ES-I3 (cell line): Measurements from ENCODE around the gene STIM1.
"Not testable (repeated sequence)": the region's sequence is repeated elsewhere in the genome, so short reads cannot be mapped to it uniquely, and the experiment has no call there.

Source experiments
- H3K36me3 ChIP-seq: 2 replicates; pipeline ENCODE4 v1.6.1; 2013; ENCODE audit warnings: mild to moderate bottlenecking, low read length, control low read depth, moderate library complexity; ENCODE audit not compliant: insufficient read depth
- H3K4me1 ChIP-seq: 2 replicates; pipeline ENCODE4 v1.6.1; 2013; ENCODE audit warnings: mild to moderate bottlenecking, control low read depth, low read length; ENCODE audit not compliant: insufficient read depth
- H3K9ac ChIP-seq: 2 replicates; pipeline ENCODE4 v1.6.1; 2013; ENCODE audit warnings: low read depth, mild to moderate bottlenecking, low read length, moderate library complexity
- H3K9me3 ChIP-seq: 2 replicates; pipeline ENCODE4 v1.6.1; 2013; ENCODE audit warnings: mild to moderate bottlenecking, low read length, moderate library complexity; ENCODE audit not compliant: control insufficient read depth, insufficient read depth

The STIM1 gene

GRCh38 chr11:4040461-4040860, 185.0 kb downstream of the STIM1 start:
- H3K9ac ChIP-seq = no peak overlapping the region

GRCh38 chr11:4041731-4042391, 186.4 kb downstream of the STIM1 start:
- H3K9me3 ChIP-seq = no peaks in the 10 kb centered on the region
- H3K36me3 ChIP-seq = no peaks in the 10 kb centered on the region
- no peak overlapping the region for H3K9ac ChIP-seq
- H3K4me1 ChIP-seq = no peaks in the 10 kb centered on the region

More at GRCh38 chr11:4040461-4040860, 185.0 kb downstream of the STIM1 start:
- no peaks in the 10 kb centered on the region for H3K36me3 ChIP-seq
- H3K9me3 ChIP-seq = no peaks in the 10 kb centered on the region
- H3K4me1 ChIP-seq = no peaks in the 10 kb centered on the region

GRCh38 chr11:4044976-4045646, 189.6 kb downstream of the STIM1 start:
- H3K36me3 ChIP-seq = no peaks in the 10 kb centered on the region
- H3K4me1 ChIP-seq = no peaks in the 10 kb centered on the region
- no peaks in the 10 kb centered on the region for H3K9me3 ChIP-seq
- no peak overlapping the region for H3K9ac ChIP-seq

- Histone ChIP-seq H3K4me1 (no peaks in the 10 kb centered on the region), H3K36me3 (no peaks in the 10 kb centered on the region), H3K9me3 (no peaks in the 10 kb centered on the region; the same call in 1 of the 2 replicates), H3K9ac (no peak overlapping the region)
These were observed 192.9 kb downstream of the STIM1 start for GRCh38 chr11:4048340-4048739.

GRCh38 chr11:4049006-4049405, 193.5 kb downstream of the STIM1 start:
- Histone ChIP-seq H3K9ac (no peak overlapping the region), H3K9me3 (no peaks in the 10 kb centered on the region; the same call in 1 of the 2 replicates), H3K36me3 (no peaks in the 10 kb centered on the region), H3K4me1 (no peaks in the 10 kb centered on the region)

GRCh38 chr11:4050138-4050537, 194.7 kb downstream of the STIM1 start:
- no peaks in the 10 kb centered on the region for H3K36me3 ChIP-seq
- no peaks in the 10 kb centered on the region; the same call in 1 of the 2 replicates for H3K9me3 ChIP-seq
- no peak overlapping the region for H3K9ac ChIP-seq
- H3K4me1 ChIP-seq = no peaks in the 10 kb centered on the region

- H3K9ac ChIP-seq, H3K9me3 ChIP-seq, H3K36me3 ChIP-seq, H3K4me1 ChIP-seq: not testable (repeated sequence)
These were observed 197.7 kb downstream of the STIM1 start for GRCh38 chr11:4053200-4053599.

GRCh38 chr11:4054643-4055042, 199.2 kb downstream of the STIM1 start:
- H3K36me3 ChIP-seq = no peaks in the 10 kb centered on the region
- H3K9ac ChIP-seq = no peak overlapping the region
- peaks cover 4% of the 10 kb centered on the region; the same call in 1 of the 2 replicates for H3K4me1 ChIP-seq
- H3K9me3 ChIP-seq = no peaks in the 10 kb centered on the region; the same call in 1 of the 2 replicates

- Histone ChIP-seq H3K9me3 (no peaks in the 10 kb centered on the region), H3K36me3 (no peaks in the 10 kb centered on the region), H3K9ac (no peak overlapping the region), H3K4me1 (peaks cover 4% of the 10 kb centered on the region; the same call in 1 of the 2 replicates)
These were observed 204.0 kb downstream of the STIM1 start for GRCh38 chr11:4059424-4059823.

GRCh38 chr11:4060182-4060923, 204.9 kb downstream of the STIM1 start:
- H3K9me3 ChIP-seq = no peaks in the 10 kb centered on the region
- no peaks in the 10 kb centered on the region for H3K36me3 ChIP-seq

GRCh38 chr11:4061700-4062099, 206.2 kb downstream of the STIM1 start:
- Histone ChIP-seq H3K9me3 (no peaks in the 10 kb centered on the region), H3K4me1 (peaks cover 4% of the 10 kb centered on the region; the same call in 1 of the 2 replicates), H3K9ac (no peak overlapping the region), H3K36me3 (no peaks in the 10 kb centered on the region)

More at GRCh38 chr11:4060182-4060923, 204.9 kb downstream of the STIM1 start:
- Histone ChIP-seq H3K9ac (no peak overlapping the region), H3K4me1 (peaks cover 4% of the 10 kb centered on the region; the same call in 1 of the 2 replicates)

GRCh38 chr11:4063348-4063747, 207.9 kb downstream of the STIM1 start:
- H3K9me3 ChIP-seq = no peaks in the 10 kb centered on the region
- H3K9ac ChIP-seq = no peak overlapping the region
- no peaks in the 10 kb centered on the region for H3K4me1 ChIP-seq
- H3K36me3 ChIP-seq = no peaks in the 10 kb centered on the region

- Histone ChIP-seq H3K4me1 (no peaks in the 10 kb centered on the region), H3K9ac (no peak overlapping the region), H3K9me3 (no peaks in the 10 kb centered on the region), H3K36me3 (no peaks in the 10 kb centered on the region)
These were observed 209.0 kb downstream of the STIM1 start for GRCh38 chr11:4064278-4064955.

GRCh38 chr11:4065086-4065485, 209.6 kb downstream of the STIM1 start:
- Histone ChIP-seq H3K36me3 (no peaks in the 10 kb centered on the region), H3K9ac (no peak overlapping the region), H3K9me3 (no peaks in the 10 kb centered on the region), H3K4me1 (no peaks in the 10 kb centered on the region)
